ENCODE data around the gene LRRC28.

The LRRC28 gene

GRCh38 chr15:99310745-99311144, 59.5 kb downstream of the LRRC28 start:
- Histone ChIP-seq H3K4me3 (ENCODE audit: low read length) (no peak overlapping the region), H3K4me1 (ENCODE audit: control insufficient read depth, insufficient read depth, low read length) (peaks cover 21% of the 10 kb centered on the region), H3K9me3 (replicated peaks; ENCODE audit: low read length) (peaks cover 14% of the 10 kb centered on the region), H3K4me2 (ENCODE audit: low read length) (no peak overlapping the region), H3K36me3 (ENCODE audit: insufficient read depth, low read length) (no peaks in the 10 kb centered on the region), H3K27me3 (ENCODE audit: control insufficient read depth, insufficient read depth, low read length) (no peaks in the 10 kb centered on the region), H3K9ac (ENCODE audit: low read depth, low read length) (no peak overlapping the region)

DNA sequence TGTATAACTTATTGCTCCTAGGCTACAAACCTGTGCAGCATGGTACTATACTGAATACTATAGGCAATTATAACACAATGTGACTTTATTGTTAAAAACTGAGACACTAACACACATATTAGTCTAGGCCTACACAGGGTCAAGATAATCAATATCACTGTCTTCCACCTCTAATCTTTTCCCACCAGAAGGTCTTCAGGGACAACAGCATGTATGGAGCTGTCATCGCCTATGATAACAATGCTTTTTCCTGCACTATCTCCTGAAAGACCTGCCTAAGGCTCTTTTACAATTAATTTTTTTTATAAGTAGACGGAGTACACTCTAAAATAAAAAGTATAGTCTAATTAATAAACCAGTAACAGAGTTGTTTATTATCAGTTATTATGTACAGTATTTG, 60.9 kb downstream of the LRRC28 start:
- no peak overlapping the region for H3K4me2 ChIP-seq (ENCODE audit: low read length)
- H3K4me3 ChIP-seq (ENCODE audit: low read length): no peak overlapping the region
- no peaks in the 10 kb centered on the region for H3K27me3 ChIP-seq (ENCODE audit: control insufficient read depth, insufficient read depth, low read length)
- H3K36me3 ChIP-seq (ENCODE audit: insufficient read depth, low read length): no peaks in the 10 kb centered on the region
- H3K4me1 ChIP-seq (ENCODE audit: control insufficient read depth, insufficient read depth, low read length): peaks cover 7% of the 10 kb centered on the region
- no peak overlapping the region for H3K9ac ChIP-seq (ENCODE audit: low read depth, low read length)
- peaks cover 14% of the 10 kb centered on the region for H3K9me3 ChIP-seq (replicated peaks; ENCODE audit: low read length)

- Histone ChIP-seq H3K9me3 (replicated peaks; ENCODE audit: low read length) (peaks cover 14% of the 10 kb centered on the region), H3K27me3 (ENCODE audit: control insufficient read depth, insufficient read depth, low read length) (no peaks in the 10 kb centered on the region), H3K36me3 (ENCODE audit: insufficient read depth, low read length) (no peaks in the 10 kb centered on the region), H3K4me2 (ENCODE audit: low read length) (no peak overlapping the region), H3K9ac (ENCODE audit: low read depth, low read length) (no peak overlapping the region), H3K4me3 (ENCODE audit: low read length) (no peak overlapping the region), H3K4me1 (ENCODE audit: control insufficient read depth, insufficient read depth, low read length) (peaks cover under 1% of the 10 kb centered on the region)
Observed at GRCh38 chr15:99312794-99313193, 61.5 kb downstream of the LRRC28 start.

GRCh38 chr15:99315636-99316035, 64.4 kb downstream of the LRRC28 start:
- Histone ChIP-seq H3K27me3 (ENCODE audit: control insufficient read depth, insufficient read depth, low read length) (no peaks in the 10 kb centered on the region), H3K4me2 (ENCODE audit: low read length) (no peak overlapping the region), H3K9me3 (replicated peaks; ENCODE audit: low read length) (peaks cover 14% of the 10 kb centered on the region), H3K4me1 (ENCODE audit: control insufficient read depth, insufficient read depth, low read length) (peaks cover 4% of the 10 kb centered on the region), H3K4me3 (ENCODE audit: low read length) (no peak overlapping the region), H3K9ac (ENCODE audit: low read depth, low read length) (no peak overlapping the region), H3K36me3 (ENCODE audit: insufficient read depth, low read length) (no peaks in the 10 kb centered on the region)

DNA sequence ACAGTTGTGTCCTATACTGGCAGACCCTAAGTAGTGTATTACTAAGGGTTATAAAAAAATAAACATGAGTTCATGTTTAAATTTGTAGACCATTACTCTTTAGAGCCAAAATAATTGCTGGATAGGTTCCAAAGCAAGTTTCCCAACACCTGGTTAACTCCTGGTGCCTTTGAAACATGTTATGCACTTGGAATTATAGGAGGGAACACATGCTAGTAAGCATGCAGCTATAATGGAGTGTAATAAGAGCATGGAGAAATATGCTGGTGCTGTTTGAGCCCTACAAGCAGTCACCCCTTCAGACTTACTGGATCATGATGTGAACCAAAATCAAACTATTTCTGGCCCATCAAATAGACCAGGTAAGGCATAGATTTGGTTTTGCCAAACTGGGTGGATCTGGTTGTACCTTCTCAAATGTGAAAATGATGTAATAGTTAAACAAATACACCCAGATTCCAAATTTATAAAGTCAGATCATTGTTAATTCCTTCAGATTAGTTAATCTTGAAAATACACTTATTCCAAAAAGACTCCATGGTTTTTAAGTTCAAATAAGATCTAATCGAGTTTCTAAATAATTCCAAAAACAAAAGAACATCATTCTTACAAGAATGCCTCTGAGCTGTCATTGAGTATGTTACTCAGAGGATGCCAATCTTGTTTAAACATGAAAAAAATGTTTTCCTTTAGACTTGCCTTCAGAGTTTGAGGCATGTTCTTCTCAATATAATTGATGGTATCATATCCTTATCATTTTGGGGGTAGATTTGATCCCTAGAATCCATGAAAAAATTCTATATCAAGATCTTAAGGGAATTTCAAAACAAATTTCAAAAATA, 69.3 kb downstream of the LRRC28 start:
- no peak overlapping the region for H3K4me2 ChIP-seq (ENCODE audit: low read length)
- no peaks in the 10 kb centered on the region for H3K27me3 ChIP-seq (ENCODE audit: control insufficient read depth, insufficient read depth, low read length)
- H3K9me3 ChIP-seq (replicated peaks; ENCODE audit: low read length): no peaks in the 10 kb centered on the region
- no peak overlapping the region for H3K9ac ChIP-seq (ENCODE audit: low read depth, low read length)
- H3K4me3 ChIP-seq (ENCODE audit: low read length): no peak overlapping the region
- H3K4me1 ChIP-seq (ENCODE audit: control insufficient read depth, insufficient read depth, low read length): peaks cover 38% of the 10 kb centered on the region
- H3K36me3 ChIP-seq (ENCODE audit: insufficient read depth, low read length): no peaks in the 10 kb centered on the region

DNA sequence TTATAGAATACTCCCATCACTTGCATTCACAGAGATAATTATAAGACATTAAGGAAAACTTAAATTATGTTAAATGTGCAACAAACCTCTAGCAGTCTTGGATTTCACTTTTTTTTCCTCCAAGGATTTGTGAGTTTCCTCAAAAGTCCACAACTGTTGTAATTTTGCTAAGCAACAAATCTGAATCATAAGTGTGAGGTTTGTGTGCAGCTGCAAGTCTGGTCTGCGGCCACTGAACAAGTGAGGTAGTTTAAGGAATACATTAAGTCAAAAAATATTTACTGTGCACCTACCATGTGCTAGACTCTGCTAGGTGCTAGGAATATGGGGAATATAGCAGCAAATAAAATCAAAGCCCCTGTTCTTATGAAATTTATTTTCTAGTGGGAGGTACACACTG, 70.2 kb downstream of the LRRC28 start:
- H3K4me3 ChIP-seq (ENCODE audit: low read length): no peak overlapping the region
- H3K9ac ChIP-seq (ENCODE audit: low read depth, low read length): no peak overlapping the region
- no peak overlapping the region for H3K4me2 ChIP-seq (ENCODE audit: low read length)
- no peaks in the 10 kb centered on the region for H3K36me3 ChIP-seq (ENCODE audit: insufficient read depth, low read length)
- H3K27me3 ChIP-seq (ENCODE audit: control insufficient read depth, insufficient read depth, low read length): no peaks in the 10 kb centered on the region
- peaks cover 38% of the 10 kb centered on the region for H3K4me1 ChIP-seq (ENCODE audit: control insufficient read depth, insufficient read depth, low read length)
- H3K9me3 ChIP-seq (replicated peaks; ENCODE audit: low read length): no peaks in the 10 kb centered on the region

GRCh38 chr15:99322643-99323405, 71.5 kb downstream of the LRRC28 start:
- Histone ChIP-seq H3K9ac (ENCODE audit: low read depth, low read length) (peak overlapping the region; percentile 60), H3K36me3 (ENCODE audit: insufficient read depth, low read length) (no peaks in the 10 kb centered on the region), H3K4me2 (ENCODE audit: low read length) (peak overlapping the region; percentile 71), H3K4me1 (ENCODE audit: control insufficient read depth, insufficient read depth, low read length) (peaks cover 38% of the 10 kb centered on the region), H3K9me3 (replicated peaks; ENCODE audit: low read length) (no peaks in the 10 kb centered on the region), H3K27me3 (ENCODE audit: control insufficient read depth, insufficient read depth, low read length) (no peaks in the 10 kb centered on the region), H3K4me3 (ENCODE audit: low read length) (no peak overlapping the region)

DNA sequence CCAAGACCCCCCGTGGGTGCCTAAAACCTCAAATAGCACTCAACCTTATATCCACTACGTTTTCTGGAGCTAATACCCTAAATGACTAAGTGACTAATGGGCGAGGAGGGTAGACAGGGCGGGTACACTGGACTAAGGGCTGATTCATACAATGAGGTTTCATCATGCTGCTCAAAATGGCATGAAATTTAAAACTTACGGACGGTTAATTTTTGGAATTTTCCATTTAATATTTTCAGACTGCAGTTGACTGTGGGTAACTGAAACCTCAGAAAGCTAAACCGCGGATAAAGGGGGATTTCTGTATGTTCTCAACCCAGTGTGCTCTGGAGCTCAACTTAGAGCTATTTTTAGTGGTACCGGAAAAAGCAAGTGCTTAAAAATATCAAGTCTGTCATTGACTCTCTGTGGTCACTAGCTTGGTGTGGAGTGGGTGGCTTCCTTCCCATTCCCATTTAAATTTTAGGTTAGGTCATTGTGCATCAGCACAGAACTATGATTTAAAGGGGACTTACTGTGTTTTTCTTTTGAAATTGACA, 72.9 kb downstream of the LRRC28 start:
- Histone ChIP-seq H3K4me2 (ENCODE audit: low read length) (peak overlapping the region; percentile 71), H3K4me3 (ENCODE audit: low read length) (peak overlapping the region; percentile 59), H3K4me1 (ENCODE audit: control insufficient read depth, insufficient read depth, low read length) (peaks cover 38% of the 10 kb centered on the region), H3K36me3 (ENCODE audit: insufficient read depth, low read length) (no peaks in the 10 kb centered on the region), H3K9ac (ENCODE audit: low read depth, low read length) (peak overlapping the region; percentile 60), H3K27me3 (ENCODE audit: control insufficient read depth, insufficient read depth, low read length) (no peaks in the 10 kb centered on the region), H3K9me3 (replicated peaks; ENCODE audit: low read length) (no peaks in the 10 kb centered on the region)

GRCh38 chr15:99324700-99325099, 73.4 kb downstream of the LRRC28 start:
- H3K9me3 ChIP-seq (replicated peaks; ENCODE audit: low read length): no peaks in the 10 kb centered on the region
- H3K4me2 ChIP-seq (ENCODE audit: low read length): peak overlapping the region; percentile 71
- no peaks in the 10 kb centered on the region for H3K36me3 ChIP-seq (ENCODE audit: insufficient read depth, low read length)
- H3K4me1 ChIP-seq (ENCODE audit: control insufficient read depth, insufficient read depth, low read length): peaks cover 38% of the 10 kb centered on the region
- H3K9ac ChIP-seq (ENCODE audit: low read depth, low read length): peak overlapping the region; percentile 60
- no peaks in the 10 kb centered on the region for H3K27me3 ChIP-seq (ENCODE audit: control insufficient read depth, insufficient read depth, low read length)
- peak overlapping the region; percentile 51 for H3K4me3 ChIP-seq (ENCODE audit: low read length)

DNA sequence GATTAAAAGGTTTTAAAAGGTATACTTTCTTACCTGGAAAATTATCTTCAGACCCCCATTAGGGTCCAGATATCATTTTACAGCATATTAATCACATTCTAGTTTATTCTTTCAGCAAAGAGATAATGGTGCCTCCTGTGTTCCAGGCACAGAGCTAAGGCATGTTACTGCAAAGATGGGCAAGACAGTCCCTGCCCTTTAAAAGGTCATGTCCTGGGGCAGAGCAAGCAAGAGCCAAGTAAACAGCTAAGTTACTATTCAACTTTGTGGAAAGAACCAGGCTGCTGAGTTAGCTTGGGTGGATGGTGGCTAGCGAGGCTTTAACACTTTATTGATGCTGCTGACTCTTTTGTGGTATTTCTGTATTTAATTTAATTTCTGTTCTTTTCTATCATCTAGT, 75.0 kb downstream of the LRRC28 start:
- H3K9me3 ChIP-seq (replicated peaks; ENCODE audit: low read length): no peaks in the 10 kb centered on the region
- H3K36me3 ChIP-seq (ENCODE audit: insufficient read depth, low read length): no peaks in the 10 kb centered on the region
- H3K9ac ChIP-seq (ENCODE audit: low read depth, low read length): no peak overlapping the region
- no peaks in the 10 kb centered on the region for H3K27me3 ChIP-seq (ENCODE audit: control insufficient read depth, insufficient read depth, low read length)
- H3K4me1 ChIP-seq (ENCODE audit: control insufficient read depth, insufficient read depth, low read length): peaks cover 37% of the 10 kb centered on the region
- no peak overlapping the region for H3K4me3 ChIP-seq (ENCODE audit: low read length)
- H3K4me2 ChIP-seq (ENCODE audit: low read length): no peak overlapping the region

DNA sequence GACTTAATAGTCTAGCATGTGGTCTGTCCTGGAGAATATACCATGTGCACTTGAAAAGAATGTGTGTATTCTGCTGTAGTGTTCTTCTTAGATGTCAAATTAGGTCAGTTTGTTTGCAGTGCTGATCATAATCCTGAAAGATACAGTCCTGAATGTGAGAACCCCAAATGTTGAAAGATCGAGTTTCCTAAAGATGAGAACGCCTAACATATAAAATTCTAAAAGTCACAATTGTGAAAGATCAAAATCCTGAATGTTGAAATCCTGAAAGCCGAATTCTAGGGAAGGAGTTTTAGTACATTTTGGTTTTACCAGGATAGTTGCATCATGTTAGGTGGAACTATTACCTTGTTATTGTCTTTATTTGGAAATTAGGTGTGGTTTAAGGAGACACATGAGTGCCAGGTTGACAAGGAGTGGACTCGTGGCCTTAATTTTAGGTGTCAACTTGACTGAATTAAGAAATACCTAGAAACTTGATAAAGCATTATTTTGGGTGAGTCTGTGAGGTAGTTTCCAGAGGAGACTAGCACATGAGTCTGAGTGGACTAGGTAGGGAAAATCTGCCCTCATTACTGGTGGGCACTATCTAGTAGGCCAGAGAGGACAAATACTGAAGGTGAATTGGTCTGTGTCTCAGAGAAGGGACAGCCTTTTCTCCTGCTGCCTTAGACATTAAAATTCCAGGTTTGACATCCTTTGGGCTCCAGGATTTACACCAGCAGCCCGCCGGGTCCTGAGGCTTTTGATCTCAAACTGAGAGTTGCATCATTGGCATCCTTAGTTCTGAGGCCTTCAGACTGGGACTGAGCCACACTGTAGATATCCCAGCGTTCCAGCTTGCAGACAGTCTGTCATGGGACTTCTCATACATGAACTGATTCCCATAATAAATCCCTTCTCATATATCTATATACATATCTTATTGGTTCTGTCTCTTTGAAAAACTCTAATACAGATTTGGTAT, 77.1 kb downstream of the LRRC28 start:
- no peak overlapping the region for H3K4me3 ChIP-seq (ENCODE audit: low read length)
- H3K9ac ChIP-seq (ENCODE audit: low read depth, low read length): no peak overlapping the region
- H3K27me3 ChIP-seq (ENCODE audit: control insufficient read depth, insufficient read depth, low read length): no peaks in the 10 kb centered on the region
- H3K9me3 ChIP-seq (replicated peaks; ENCODE audit: low read length): no peaks in the 10 kb centered on the region
- H3K4me2 ChIP-seq (ENCODE audit: low read length): no peak overlapping the region
- no peaks in the 10 kb centered on the region for H3K36me3 ChIP-seq (ENCODE audit: insufficient read depth, low read length)
- H3K4me1 ChIP-seq (ENCODE audit: control insufficient read depth, insufficient read depth, low read length): peaks cover 24% of the 10 kb centered on the region

All from skeletal muscle satellite cell (primary cell).